DOHH2 (cell line): ENCODE data around the gene TTC33.

ENCODE experiments used
- H3F3A ChIP-seq: fragments of 200-600 bp; sonication (generic), shearing (Covaris generic); 2 replicates; pipeline ENCODE4 v1.6.0; 2016; ENCODE audit warnings: antibody characterized with exemption, mild to moderate bottlenecking; ENCODE audit not compliant: control insufficient read depth, insufficient read depth
- H3K27ac ChIP-seq: fragments of 200-600 bp; sonication (generic); 2 replicates; pipeline ENCODE4 v1.5.1; 2014; ENCODE audit warnings: low read depth, mild to moderate bottlenecking, low read length, moderate library complexity
- H3K27me3 ChIP-seq: fragments of 200-600 bp; sonication (generic); 2 replicates; pipeline ENCODE4 v1.6.1; 2014; ENCODE audit warnings: mild to moderate bottlenecking, low read length, mixed read lengths; ENCODE audit not compliant: control insufficient read depth
- H3K36me3 ChIP-seq: fragments of 200-600 bp; sonication (generic); 2 replicates; pipeline ENCODE4 v1.6.1; 2014; ENCODE audit warnings: mild to moderate bottlenecking, low read length, moderate library complexity, mixed read lengths; ENCODE audit not compliant: control insufficient read depth
- H3K4me1 ChIP-seq: fragments of 200-600 bp; sonication (generic); 2 replicates; pipeline ENCODE4 v1.6.1; 2014; ENCODE audit warnings: mild to moderate bottlenecking, low read length, mixed read lengths; ENCODE audit not compliant: control insufficient read depth
- H3K4me2 ChIP-seq: fragments of 200-600 bp; sonication (generic); 2 replicates; pipeline ENCODE4 v1.6.0; 2014; ENCODE audit warnings: mild to moderate bottlenecking, low read length, moderate library complexity
- H3K4me3 ChIP-seq: fragments of 200-600 bp; sonication (generic); 2 replicates; pipeline ENCODE4 v1.5.1; 2014; ENCODE audit warnings: mild to moderate bottlenecking, low read length, mixed read lengths
- H3K79me2 ChIP-seq: fragments of 200-600 bp; sonication (generic); 2 replicates; pipeline ENCODE4 v1.6.1; 2014; ENCODE audit warnings: mild to moderate bottlenecking, low read length, mixed read lengths; ENCODE audit not compliant: control insufficient read depth
- H3K9me2 ChIP-seq: fragments of 200-600 bp; sonication (generic); replicated peaks from 2 replicates; pipeline ENCODE4 v1.6.1; 2014; ENCODE audit warnings: mild to moderate bottlenecking, low read length, mixed read lengths; ENCODE audit not compliant: control insufficient read depth
- H3K9me3 ChIP-seq: fragments of 200-600 bp; sonication (generic); 2 replicates; pipeline ENCODE4 v1.6.1; 2014; ENCODE audit warnings: antibody characterized with exemption, low read length, mixed read lengths; ENCODE audit not compliant: control insufficient read depth, insufficient read depth
- H4K20me1 ChIP-seq: fragments of 200-600 bp; sonication (generic); 2 replicates; pipeline ENCODE4 v1.6.0; 2014; ENCODE audit warnings: low read depth, mild to moderate bottlenecking, antibody characterized with exemption, low read length, moderate library complexity; ENCODE audit not compliant: control insufficient read depth, insufficient read depth
- EZH2phosphoT487 ChIP-seq: fragments of 200-600 bp; sonication (generic); IDR thresholded peaks from 2 replicates; pipeline ENCODE4 v1.6.1; 2017; ENCODE audit warnings: borderline replicate concordance, mild to moderate bottlenecking, antibody characterized with exemption, low read length, moderate library complexity, mixed read lengths
- TF ChIP-seq, protein P1 (sequence below): fragments of 200-600 bp; sonication (generic); IDR thresholded peaks from one replicate; pipeline ENCODE4 v1.5.1; 2014; ENCODE audit warnings: antibody characterized with exemption, mild to moderate bottlenecking, low read depth, low read length; ENCODE audit not compliant: poor library complexity, severe bottlenecking

TTC33 gene

DNA sequence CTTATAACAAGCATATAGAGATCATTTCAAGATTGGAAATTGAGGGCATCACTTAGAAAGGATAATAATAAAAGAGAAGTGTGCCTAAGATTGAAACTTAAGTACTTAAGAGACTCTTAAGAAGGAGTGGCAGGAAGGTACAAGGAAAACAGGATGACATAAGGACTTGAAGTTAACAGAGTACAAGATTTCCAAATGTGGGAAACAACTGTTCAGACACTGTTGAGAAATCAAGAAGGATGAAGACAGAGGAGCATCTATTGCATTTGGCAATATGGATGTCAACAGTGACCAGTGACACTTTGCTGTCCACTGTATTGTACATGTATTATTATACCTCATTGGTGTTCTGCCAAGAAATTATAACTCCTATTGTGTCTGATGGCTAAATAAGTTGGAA lies 233.8 kb downstream of the TTC33 start:
- H3K9me3 ChIP-seq = no peaks in the 10 kb centered on the region
- TF ChIP-seq EZH2phosphoT487 = no peak
- TF ChIP-seq, protein P1, sequence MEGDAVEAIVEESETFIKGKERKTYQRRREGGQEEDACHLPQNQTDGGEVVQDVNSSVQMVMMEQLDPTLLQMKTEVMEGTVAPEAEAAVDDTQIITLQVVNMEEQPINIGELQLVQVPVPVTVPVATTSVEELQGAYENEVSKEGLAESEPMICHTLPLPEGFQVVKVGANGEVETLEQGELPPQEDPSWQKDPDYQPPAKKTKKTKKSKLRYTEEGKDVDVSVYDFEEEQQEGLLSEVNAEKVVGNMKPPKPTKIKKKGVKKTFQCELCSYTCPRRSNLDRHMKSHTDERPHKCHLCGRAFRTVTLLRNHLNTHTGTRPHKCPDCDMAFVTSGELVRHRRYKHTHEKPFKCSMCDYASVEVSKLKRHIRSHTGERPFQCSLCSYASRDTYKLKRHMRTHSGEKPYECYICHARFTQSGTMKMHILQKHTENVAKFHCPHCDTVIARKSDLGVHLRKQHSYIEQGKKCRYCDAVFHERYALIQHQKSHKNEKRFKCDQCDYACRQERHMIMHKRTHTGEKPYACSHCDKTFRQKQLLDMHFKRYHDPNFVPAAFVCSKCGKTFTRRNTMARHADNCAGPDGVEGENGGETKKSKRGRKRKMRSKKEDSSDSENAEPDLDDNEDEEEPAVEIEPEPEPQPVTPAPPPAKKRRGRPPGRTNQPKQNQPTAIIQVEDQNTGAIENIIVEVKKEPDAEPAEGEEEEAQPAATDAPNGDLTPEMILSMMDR = no peak
- no peaks in the 10 kb centered on the region for H3K36me3 ChIP-seq
- H4K20me1 ChIP-seq = no peaks in the 10 kb centered on the region
- no peaks in the 10 kb centered on the region; the same call in 1 of the 2 replicates for H3K9me2 ChIP-seq
- H3K79me2 ChIP-seq = no peaks in the 10 kb centered on the region
- no peaks in the 10 kb centered on the region for H3K27me3 ChIP-seq
- H3F3A ChIP-seq = no peaks in the 10 kb centered on the region
- no peaks in the 10 kb centered on the region for H3K4me1 ChIP-seq
- no peak overlapping the region for H3K27ac ChIP-seq
- no peak overlapping the region for H3K4me3 ChIP-seq
- H3K4me2 ChIP-seq = no peak overlapping the region

DNA sequence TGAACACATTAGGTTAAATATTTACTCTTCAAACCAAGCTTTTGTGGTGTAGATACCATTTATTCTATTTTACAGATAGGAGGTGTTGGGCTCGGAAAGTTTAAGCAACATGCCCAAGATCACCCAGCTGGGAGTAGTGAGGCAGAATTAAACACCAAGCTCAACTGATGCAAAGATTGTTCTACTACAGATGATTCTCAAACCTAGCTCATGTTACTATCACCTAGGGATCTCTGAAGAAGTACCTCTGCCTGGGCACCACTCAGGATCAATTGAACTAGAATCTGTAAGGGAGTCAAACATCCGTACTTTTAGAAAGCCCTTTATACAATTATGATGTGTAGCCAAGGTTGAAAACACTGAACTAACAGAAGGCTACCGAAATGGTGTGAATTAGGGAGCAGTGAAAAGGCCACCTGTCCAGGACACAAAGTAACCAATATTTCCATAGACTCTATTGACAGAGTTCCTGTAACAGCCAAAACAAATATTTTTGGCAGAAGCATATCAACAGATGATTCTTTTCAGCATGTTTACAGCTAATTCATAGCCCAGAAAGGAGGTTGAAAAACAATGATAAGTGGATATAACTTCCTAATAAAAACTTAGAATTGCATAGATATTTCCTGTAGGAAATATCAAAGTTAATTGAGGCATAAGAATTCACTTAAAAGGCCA lies 234.5 kb downstream of the TTC33 start:
- Histone ChIP-seq H3K9me2 (no peaks in the 10 kb centered on the region; the same call in 1 of the 2 replicates), H3F3A (no peaks in the 10 kb centered on the region), H3K36me3 (no peaks in the 10 kb centered on the region), H3K4me1 (no peaks in the 10 kb centered on the region), H3K27me3 (no peaks in the 10 kb centered on the region), H3K27ac (no peak overlapping the region), H3K4me2 (no peak overlapping the region), H3K4me3 (no peak overlapping the region), H4K20me1 (no peaks in the 10 kb centered on the region), H3K9me3 (no peaks in the 10 kb centered on the region), H3K79me2 (no peaks in the 10 kb centered on the region)
- no peak for TF ChIP-seq EZH2phosphoT487
- TF ChIP-seq, protein P1 = no peak

GRCh38 chr5:40518485-40518917 lies 237.3 kb downstream of the TTC33 start:
- Histone ChIP-seq H3F3A (no peaks in the 10 kb centered on the region), H3K9me2 (no peaks in the 10 kb centered on the region), H3K27me3 (no peaks in the 10 kb centered on the region), H3K9me3 (no peaks in the 10 kb centered on the region), H3K4me1 (peaks cover 8% of the 10 kb centered on the region), H3K27ac (no peak overlapping the region), H3K79me2 (no peaks in the 10 kb centered on the region), H3K36me3 (no peaks in the 10 kb centered on the region), H3K4me2 (no peak overlapping the region), H4K20me1 (no peaks in the 10 kb centered on the region), H3K4me3 (no peak overlapping the region)
- no peak for TF ChIP-seq EZH2phosphoT487
- TF ChIP-seq, protein P1 = no peak
